HG02884 (cell line): Measurements from ENCODE around the gene TMEM139.
A peak's percentile ranks its signal among the peaks of the same experiment; 100 is the strongest.

Source experiments
- ATAC-seq: cut with Tn5 transposase; IDR thresholded peaks from one replicate; pipeline ENCODE4 v1.9.1; 2021; ENCODE audit warnings: mild to moderate bottlenecking, moderate library complexity; ENCODE audit not compliant: unreplicated experiment

The TMEM139 gene

DNA sequence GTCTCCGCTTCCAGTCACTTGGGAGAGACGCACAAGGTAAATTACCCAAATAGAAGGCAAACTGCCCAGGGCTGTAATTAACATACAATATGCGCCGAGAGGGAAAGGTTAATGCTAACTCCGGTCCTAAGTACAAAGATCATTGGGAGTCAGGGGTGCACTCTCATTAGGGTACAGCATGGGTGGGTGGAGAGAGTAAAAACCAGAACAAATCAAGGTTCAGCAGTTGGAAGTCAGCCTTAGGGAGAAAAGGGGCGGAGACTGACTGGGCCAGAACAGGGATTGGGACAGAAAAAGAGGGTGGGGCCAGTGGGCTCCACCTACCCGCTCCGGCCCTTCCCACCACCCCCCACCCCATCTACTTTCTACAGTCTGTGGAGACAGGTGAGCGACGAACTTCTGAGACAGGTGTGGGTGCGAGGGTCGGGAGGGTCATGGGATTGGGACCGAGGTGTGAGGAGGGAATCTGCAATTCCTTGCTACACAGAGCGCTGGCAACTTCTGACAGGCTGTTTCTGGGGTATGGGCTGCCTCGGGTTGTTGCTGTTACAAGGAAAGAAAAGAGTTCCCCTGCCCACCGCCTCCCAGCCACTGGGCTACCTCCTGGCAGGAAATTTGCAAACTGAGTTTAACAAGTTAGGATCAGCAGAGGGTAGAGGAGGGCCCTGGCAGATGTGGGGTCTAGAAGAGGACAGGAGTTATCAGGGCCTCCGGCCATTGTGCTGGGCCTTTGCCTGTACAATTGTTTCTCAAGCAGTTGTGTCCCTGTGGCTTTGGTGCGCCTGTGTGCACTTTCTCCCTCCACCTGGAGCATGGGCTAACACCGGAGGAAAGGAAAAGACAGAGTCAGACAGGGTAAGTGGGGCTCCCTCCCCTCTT, at the start of gene TMEM139:
TSS of gene TMEM139 (plus strand) at position 368 of the 879 bp plus-strand sequence. CDS start 1,000 bp downstream, outside the sequence.
- ATAC-seq, result no peak

- no peak for ATAC-seq
Observed at GRCh38 chr7:143235561-143235960, 49.2 kb upstream of the TMEM139 start.

- no peak for ATAC-seq
Observed at GRCh38 chr7:143236408-143236990, 48.3 kb upstream of the TMEM139 start.

GRCh38 chr7:143237366-143237765, 47.4 kb upstream of the TMEM139 start:
- no peak for ATAC-seq

DNA sequence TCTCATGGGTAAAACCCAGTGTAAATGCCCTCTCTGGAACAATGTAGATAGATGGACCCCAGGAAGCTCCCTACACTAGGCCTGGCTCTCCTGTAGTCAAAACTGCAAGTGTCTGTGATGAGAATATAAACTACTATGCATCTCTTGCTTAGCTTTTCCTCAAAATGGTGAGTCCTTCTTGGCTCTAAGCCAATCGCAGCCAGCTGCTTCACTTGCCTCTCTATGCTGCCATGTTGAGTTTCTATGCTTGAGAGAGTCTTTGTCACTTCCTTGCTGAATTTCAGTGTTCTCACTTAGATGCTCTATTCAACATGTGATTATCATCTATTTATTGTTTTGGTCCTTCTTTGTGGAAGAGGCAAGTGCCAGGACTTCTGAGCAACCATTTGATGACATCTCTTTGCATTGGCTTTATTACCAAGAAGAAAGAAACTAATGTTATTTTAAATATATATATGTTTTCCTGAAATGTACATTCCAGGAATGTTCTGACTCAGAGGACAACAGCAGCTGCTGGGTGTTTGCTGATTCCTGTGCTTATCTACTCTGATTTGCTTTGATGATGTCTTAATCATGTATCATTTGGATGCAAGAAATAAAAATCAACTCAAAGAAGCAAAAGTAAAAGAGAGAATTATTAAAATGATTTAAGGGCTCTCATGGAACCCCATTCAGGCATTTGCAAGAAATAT, 46.3 kb upstream of the TMEM139 start:
- ATAC-seq, result no peak

GRCh38 chr7:143239813-143240212, 44.9 kb upstream of the TMEM139 start:
- ATAC-seq, result no peak

DNA sequence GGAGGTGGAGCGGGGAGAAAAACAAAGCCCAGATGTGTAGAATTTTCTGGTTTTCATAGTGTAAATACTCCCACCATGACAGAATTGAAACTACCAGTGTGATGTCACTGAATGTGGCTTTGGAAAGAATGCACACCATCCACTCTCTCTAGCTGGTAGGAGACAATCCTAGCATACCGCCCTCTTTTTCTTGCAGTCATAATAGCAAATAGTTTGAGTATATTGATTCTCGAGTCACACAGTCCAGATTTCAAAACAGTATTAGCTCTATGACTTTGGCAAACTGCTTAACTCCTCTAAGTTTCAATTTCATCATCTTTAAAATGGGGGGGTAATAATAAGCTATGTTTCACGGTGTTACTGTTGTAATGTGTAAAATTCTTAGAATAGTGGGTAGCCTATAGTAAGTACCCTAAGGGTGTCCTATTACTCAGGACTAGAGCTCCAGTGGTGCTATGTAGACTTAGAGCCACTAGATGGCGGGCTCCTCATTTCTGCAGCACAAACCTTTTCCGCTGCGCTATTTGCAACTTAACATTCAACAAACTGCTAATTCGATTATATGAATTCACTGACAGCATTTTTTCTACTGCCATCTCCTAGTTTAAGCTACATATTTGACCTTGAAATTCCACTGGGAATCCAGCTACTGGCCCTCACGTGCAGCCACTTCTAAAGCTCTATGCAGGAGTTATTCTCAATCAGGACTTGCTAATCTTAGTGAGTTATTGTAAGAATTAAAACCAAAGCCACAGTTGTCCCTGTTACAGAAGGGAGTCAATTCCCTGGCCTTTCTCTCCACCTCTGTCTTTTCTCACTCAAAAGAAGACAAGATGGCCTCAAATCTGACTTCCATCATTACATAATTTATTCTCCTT, 44.2 kb upstream of the TMEM139 start:
- peak; percentile 94 for ATAC-seq

DNA sequence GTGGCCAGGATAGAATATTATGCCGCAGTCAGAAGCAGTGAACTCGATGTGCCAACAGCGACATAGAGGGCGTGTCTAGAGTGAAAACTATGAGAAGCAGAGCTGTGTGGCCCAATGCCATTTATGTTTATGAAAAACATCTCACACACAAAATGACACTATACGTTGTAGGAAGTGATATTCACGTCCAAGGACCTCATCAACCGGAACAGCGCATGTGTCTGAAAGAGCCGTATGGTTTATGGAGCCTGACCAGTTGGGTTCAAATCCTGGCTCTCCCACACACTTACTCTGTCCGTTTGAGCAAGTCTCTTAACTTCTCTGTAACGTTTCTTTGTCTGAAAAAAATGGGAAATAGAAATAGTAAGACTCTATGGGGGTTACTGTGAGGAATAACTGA, 42.5 kb upstream of the TMEM139 start:
- ATAC-seq, result no peak

DNA sequence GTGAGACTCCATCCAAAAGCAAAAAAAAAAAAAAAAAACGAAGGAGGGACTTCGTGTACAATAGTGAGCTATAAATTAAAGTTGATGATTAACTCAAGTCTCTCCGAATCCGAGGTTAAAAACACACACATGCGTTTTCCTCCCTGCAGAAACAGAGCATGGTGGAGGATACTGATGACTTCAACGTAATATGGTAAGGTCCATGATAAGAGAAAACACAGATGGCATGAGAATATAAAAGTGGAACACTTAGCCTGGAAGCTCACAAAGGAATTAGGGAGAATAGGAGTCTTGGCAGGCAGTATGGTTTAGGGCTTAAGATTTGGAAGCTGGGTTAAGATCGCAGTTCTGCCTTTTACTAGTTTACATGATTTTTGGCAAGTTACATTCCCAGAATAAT, 41.6 kb upstream of the TMEM139 start:
- no peak for ATAC-seq

DNA sequence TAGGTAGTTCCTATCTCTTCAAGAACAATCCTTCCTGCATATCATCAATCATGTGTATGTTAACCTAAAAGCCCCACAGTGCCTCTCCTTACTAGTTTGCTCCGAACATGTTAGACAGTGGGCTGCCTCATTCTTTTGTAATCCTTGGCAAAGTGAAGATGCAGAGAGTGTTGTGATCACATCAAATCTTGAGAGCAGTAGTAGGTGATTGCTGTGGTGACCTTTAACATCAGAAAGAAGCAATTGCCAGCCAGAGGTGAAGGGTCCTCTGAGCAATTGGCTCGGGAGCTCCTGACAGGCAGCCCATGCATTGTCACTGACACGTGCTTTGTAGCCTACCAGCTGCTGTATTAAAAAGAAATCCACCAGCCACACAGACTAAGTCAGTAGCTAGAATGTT, 41.1 kb upstream of the TMEM139 start:
- ATAC-seq, result no peak

- no peak for ATAC-seq
Observed at GRCh38 chr7:143244321-143244720, 40.4 kb upstream of the TMEM139 start.

GRCh38 chr7:143245123-143245522, 39.6 kb upstream of the TMEM139 start:
- ATAC-seq, result no peak

GRCh38 chr7:143247372-143247771, 37.4 kb upstream of the TMEM139 start:
- ATAC-seq, result no peak

DNA sequence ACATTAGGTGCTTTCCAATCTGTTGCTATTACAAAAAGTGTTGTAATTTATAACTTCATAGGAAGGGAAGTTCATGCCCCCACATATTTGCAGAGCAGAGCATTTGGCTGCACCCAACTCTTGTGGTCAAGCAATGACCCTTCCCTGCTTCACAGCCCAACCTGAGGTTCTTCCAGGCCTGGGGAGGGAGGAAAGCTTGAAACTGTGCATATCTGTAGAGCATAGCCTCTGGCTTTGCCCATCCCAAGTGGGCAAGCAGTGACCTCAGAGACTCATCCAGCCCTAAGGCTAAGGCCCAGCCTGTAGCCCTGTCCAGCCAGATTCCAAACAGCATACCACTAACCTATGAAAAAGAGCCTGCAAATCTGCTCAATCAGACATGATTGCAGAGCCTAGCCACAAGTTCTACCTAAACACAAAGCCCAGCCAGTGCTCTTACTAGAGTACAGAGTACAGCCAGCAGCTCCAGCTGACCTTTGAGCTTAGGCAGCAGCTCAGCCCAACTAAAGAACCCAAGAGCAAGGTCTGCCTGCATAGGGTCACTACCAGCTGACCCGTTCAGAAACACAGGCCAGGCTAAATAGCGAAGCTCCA, 35.9 kb upstream of the TMEM139 start:
- ATAC-seq, result no peak

- no peak for ATAC-seq
Observed at GRCh38 chr7:143250199-143250598, 34.6 kb upstream of the TMEM139 start.

DNA sequence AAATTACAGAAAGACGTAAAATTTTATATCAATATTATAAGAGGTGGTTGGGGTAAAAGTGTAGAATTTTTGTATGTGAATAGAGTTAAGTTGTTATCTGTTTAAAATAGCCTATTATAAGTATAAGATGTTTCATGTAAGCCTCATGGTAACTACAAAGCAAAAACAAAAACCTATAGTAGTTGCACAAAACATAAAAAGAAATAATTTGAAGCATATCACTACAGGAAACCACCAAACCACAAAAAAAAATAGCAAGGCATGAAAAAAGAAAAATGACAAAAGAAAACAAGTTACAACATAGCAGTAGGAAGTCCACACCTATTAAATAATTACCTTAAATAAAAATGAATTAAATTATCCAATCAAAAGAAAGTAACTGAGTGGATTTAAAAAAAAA, 33.9 kb upstream of the TMEM139 start:
- no peak for ATAC-seq

GRCh38 chr7:143252006-143252405, 32.8 kb upstream of the TMEM139 start:
- no peak for ATAC-seq

GRCh38 chr7:143255564-143255963, 29.2 kb upstream of the TMEM139 start:
- no peak for ATAC-seq

GRCh38 chr7:143256325-143256724, 28.4 kb upstream of the TMEM139 start:
- ATAC-seq, result peak; percentile 1

- ATAC-seq, result peak; percentile 77
Observed at GRCh38 chr7:143256932-143257331, 27.8 kb upstream of the TMEM139 start.
